GM23338 (cell line): ENCODE results near the gene CELF4.

ENCODE experiments used
- CREB1 ChIP-seq: fragments of 250-450 bp; sonication (Bioruptor Pico); IDR thresholded peaks from 2 replicates; pipeline ENCODE4 v1.5.0; 2020; ENCODE audit warnings: low read depth, mild to moderate bottlenecking, moderate library complexity
- CTCF ChIP-seq, 2 experiments: fragments of 200-600 bp in 1 of 2; sonication (generic) in 1 of 2; conservative IDR thresholded peaks; 2 replicates each; pipeline versions ENCODE4 v1.5.1 to v1.6.1; 2016 to 2017; ENCODE audit warnings: antibody characterized with exemption in 2 of 2, low read depth in 2 of 2, mild to moderate bottlenecking in 2 of 2, moderate library complexity in 1 of 2
- EZH2 ChIP-seq: fragments of 200-600 bp; sonication (generic); IDR thresholded peaks from one replicate; pipeline ENCODE4 v1.8.0; 2017; ENCODE audit warnings: antibody characterized with exemption, mild to moderate bottlenecking, low read depth; ENCODE audit not compliant: unreplicated experiment
- EZH2phosphoT487 ChIP-seq: fragments of 200-600 bp; sonication (generic); IDR thresholded peaks from one replicate; pipeline ENCODE4 v1.8.1; 2018; ENCODE audit warnings: antibody characterized with exemption; ENCODE audit not compliant: unreplicated experiment
- JUNB ChIP-seq: IDR thresholded peaks from one replicate; pipeline ENCODE4 v1.6.1; 2016; ENCODE audit warnings: antibody characterized with exemption; ENCODE audit not compliant: unreplicated experiment
- NANOG ChIP-seq: IDR thresholded peaks from 2 replicates; pipeline ENCODE4 v1.6.1; 2016; ENCODE audit warnings: antibody characterized with exemption, borderline replicate concordance
- POLR2AphosphoS5 ChIP-seq: IDR thresholded peaks from 2 replicates; pipeline ENCODE4 v1.6.1; 2016; ENCODE audit warnings: antibody characterized with exemption, low read depth
- REST ChIP-seq: IDR thresholded peaks from one replicate; pipeline ENCODE4 v1.6.1; 2018; ENCODE audit warnings: antibody characterized with exemption; ENCODE audit not compliant: unreplicated experiment
- STAT1 ChIP-seq: IDR thresholded peaks from one replicate; pipeline ENCODE4 v1.6.1; 2016; ENCODE audit warnings: antibody characterized with exemption; ENCODE audit not compliant: unreplicated experiment
- ZNF331 ChIP-seq: fragments of 250-450 bp; sonication (Bioruptor Pico); IDR thresholded peaks from 2 replicates; pipeline ENCODE4 v1.5.0; 2020; ENCODE audit warnings: low read depth, mild to moderate bottlenecking, moderate library complexity

- TF ChIP-seq EZH2phosphoT487 (no peak), CTCF (conservative IDR thresholded peaks at IDR 0.05; ENCODE audit: low read depth in 2 of 2) (no peak), POLR2AphosphoS5 (no peak), EZH2 (no peak), REST (no peak), JUNB (no peak), CREB1 (no peak), NANOG (no peak), STAT1 (no peak), ZNF331 (CRISPR knock-in tag) (no peak)
Observed at GRCh38 chr18:37548679-37549289, 16.8 kb downstream of the CELF4 start.
